Ishikawa (cell line): ENCODE data around the gene BDP1.
A peak's percentile ranks its signal among the peaks of the same experiment; 100 is the strongest.

ENCODE experiments used
- CEBPB ChIP-seq: IDR thresholded peaks from 2 replicates; pipeline ENCODE4 v1.6.1; 2012
- CREB1 ChIP-seq: IDR thresholded peaks from 2 replicates; pipeline ENCODE4 v1.6.1; 2012; ENCODE audit warnings: low read depth
- EP300 ChIP-seq: IDR thresholded peaks from 2 replicates; pipeline ENCODE4 v1.6.1; 2012; ENCODE audit warnings: borderline replicate concordance
- FOXM1 ChIP-seq: IDR thresholded peaks from 2 replicates; pipeline ENCODE4 v1.6.1; 2012; ENCODE audit warnings: low read depth, borderline replicate concordance
- NFIC ChIP-seq: IDR thresholded peaks from 2 replicates; pipeline ENCODE4 v1.6.1; 2012
- RAD21 ChIP-seq: IDR thresholded peaks from 2 replicates; pipeline ENCODE4 v1.6.1; 2012; ENCODE audit warnings: low read depth
- REST ChIP-seq: IDR thresholded peaks from 2 replicates; pipeline ENCODE4 v1.6.1; 2012; ENCODE audit warnings: low read depth, mild to moderate bottlenecking
- TAF1 ChIP-seq: IDR thresholded peaks from 2 replicates; pipeline ENCODE4 v1.6.1; 2012; ENCODE audit warnings: low read depth, mild to moderate bottlenecking
- TCF12 ChIP-seq: IDR thresholded peaks from 2 replicates; pipeline ENCODE4 v1.6.1; 2012; ENCODE audit warnings: low read depth
- TEAD4 ChIP-seq: IDR thresholded peaks from 2 replicates; pipeline ENCODE4 v1.6.1; 2012
- ZBTB7A ChIP-seq: IDR thresholded peaks from 2 replicates; pipeline ENCODE4 v1.6.1; 2012; ENCODE audit warnings: low read depth
- TF ChIP-seq, protein P1 (sequence below): IDR thresholded peaks from 2 replicates; pipeline ENCODE4 v1.6.1; 2012

GRCh38 chr5:71455427-71456361, at the start of gene BDP1:
- TF ChIP-seq NFIC (no peak), TAF1 (peak; percentile 84), CEBPB (peak; percentile 95), EP300 (no peak), CREB1 (peak; percentile 99), RAD21 (no peak), REST (no peak), ZBTB7A (no peak), FOXM1 (peak; percentile 38; the same call in 1 of the 2 replicates), TEAD4 (peak; percentile 29), TCF12 (no peak)
- TF ChIP-seq, protein P1, sequence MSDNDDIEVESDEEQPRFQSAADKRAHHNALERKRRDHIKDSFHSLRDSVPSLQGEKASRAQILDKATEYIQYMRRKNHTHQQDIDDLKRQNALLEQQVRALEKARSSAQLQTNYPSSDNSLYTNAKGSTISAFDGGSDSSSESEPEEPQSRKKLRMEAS, result peak; percentile 60; the same call in 1 of the 2 replicates
